ENCODE results near the gene AURKA. TPM values are rescaled to one million over a fixed set of nuclear protein-coding genes. Genes with fewer than 3 reads are reported as not detected.

The AURKA gene
- total and polyA plus RNA-seq, 2 of the 8 experiments (the other 6 are each of a cell fraction or from before 2014, with no cell fraction given) = 45.8 to 84.8 TPM

DNA sequence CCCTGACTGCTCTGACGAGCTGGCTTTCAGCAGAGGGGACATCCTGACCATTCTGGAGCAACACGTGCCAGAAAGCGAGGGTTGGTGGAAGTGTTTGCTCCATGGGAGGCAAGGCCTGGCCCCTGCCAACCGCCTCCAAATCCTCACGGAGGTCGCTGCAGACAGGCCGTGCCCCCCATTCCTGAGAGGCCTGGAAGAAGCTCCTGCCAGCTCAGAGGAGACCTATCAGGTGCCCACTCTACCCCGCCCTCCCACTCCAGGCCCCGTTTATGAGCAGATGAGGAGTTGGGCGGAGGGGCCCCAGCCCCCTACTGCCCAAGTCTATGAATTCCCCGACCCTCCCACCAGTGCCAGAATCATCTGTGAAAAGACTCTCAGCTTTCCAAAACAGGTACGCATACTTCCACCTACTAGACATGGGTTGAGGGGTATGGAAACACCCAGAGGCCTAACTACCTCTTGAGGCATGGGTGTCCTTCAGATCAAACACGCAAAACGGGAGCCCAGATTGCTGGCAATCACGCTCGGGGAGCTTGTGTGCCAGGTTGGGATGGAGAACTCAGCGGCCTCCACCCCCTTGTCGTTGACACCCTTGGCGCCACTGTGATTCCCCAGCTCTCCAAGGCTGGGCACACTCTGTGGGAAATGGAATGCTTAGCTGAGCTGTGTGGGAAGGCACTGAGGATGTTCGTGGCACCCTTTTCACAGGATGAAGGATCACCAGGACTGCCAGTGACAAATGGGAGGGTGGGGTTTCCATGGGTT lies 45.4 kb upstream of the AURKA start (continued):
- TF ChIP-seq, protein P1, sequence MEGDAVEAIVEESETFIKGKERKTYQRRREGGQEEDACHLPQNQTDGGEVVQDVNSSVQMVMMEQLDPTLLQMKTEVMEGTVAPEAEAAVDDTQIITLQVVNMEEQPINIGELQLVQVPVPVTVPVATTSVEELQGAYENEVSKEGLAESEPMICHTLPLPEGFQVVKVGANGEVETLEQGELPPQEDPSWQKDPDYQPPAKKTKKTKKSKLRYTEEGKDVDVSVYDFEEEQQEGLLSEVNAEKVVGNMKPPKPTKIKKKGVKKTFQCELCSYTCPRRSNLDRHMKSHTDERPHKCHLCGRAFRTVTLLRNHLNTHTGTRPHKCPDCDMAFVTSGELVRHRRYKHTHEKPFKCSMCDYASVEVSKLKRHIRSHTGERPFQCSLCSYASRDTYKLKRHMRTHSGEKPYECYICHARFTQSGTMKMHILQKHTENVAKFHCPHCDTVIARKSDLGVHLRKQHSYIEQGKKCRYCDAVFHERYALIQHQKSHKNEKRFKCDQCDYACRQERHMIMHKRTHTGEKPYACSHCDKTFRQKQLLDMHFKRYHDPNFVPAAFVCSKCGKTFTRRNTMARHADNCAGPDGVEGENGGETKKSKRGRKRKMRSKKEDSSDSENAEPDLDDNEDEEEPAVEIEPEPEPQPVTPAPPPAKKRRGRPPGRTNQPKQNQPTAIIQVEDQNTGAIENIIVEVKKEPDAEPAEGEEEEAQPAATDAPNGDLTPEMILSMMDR (IDR thresholded peaks at IDR 0.05; ENCODE audit: control extremely low read depth in 1 of 3, insufficient read depth in 1 of 3, low read depth in 1 of 3, low read length in 3 of 3) = no peak
- TF ChIP-seq GABPA (IDR thresholded peaks at IDR 0.05; ENCODE audit: borderline replicate concordance, insufficient read depth, low read length) (no peak), BCL11A (IDR thresholded peaks at IDR 0.05; ENCODE audit: low read depth in 2 of 2, low read length in 2 of 2) (no peak), RXRA (IDR thresholded peaks at IDR 0.05; ENCODE audit: insufficient read depth, low read depth, low read length) (no peak)

Data from H1 (cell line).